HEK293 (cell line): ENCODE data around the gene C2orf72.

Source experiments
- HOXD13 ChIP-seq: sonication (generic); formaldehyde crosslinking; IDR thresholded peaks from 2 replicates; pipeline ENCODE4 v1.8.0; 2022; ENCODE audit warnings: missing genetic modification reagents, borderline replicate concordance
- SCRT1 ChIP-seq: fragments of 450-650 bp; formaldehyde crosslinking; IDR thresholded peaks from 2 replicates; pipeline ENCODE4 v1.5.1; 2016; ENCODE audit warnings: missing biosample characterization, missing genetic modification characterization, borderline replicate concordance
- SCRT2 ChIP-seq: fragments of 450-650 bp; formaldehyde crosslinking; IDR thresholded peaks from 2 replicates; pipeline ENCODE4 v1.5.1; 2016; ENCODE audit warnings: missing biosample characterization, missing genetic modification characterization
- WT1 ChIP-seq: fragments of 450-650 bp; formaldehyde crosslinking; IDR thresholded peaks from 2 replicates; pipeline ENCODE4 v1.5.1; 2016; ENCODE audit warnings: missing biosample characterization, missing genetic modification characterization
- ZNF114 ChIP-seq: fragments of 450-650 bp; formaldehyde crosslinking; IDR thresholded peaks from 2 replicates; pipeline ENCODE4 v1.5.0; 2017; ENCODE audit warnings: missing biosample characterization, missing genetic modification characterization
- ZNF132 ChIP-seq: fragments of 450-650 bp; formaldehyde crosslinking; IDR thresholded peaks from 2 replicates; pipeline ENCODE4 v1.5.1; 2017; ENCODE audit warnings: missing biosample characterization, missing genetic modification characterization, borderline replicate concordance
- ZNF16 ChIP-seq: fragments of 450-650 bp; formaldehyde crosslinking; IDR thresholded peaks from 2 replicates; pipeline ENCODE4 v1.5.1; 2016; ENCODE audit warnings: low read depth, missing biosample characterization, missing genetic modification characterization
- ZNF302 ChIP-seq: fragments of 450-650 bp; formaldehyde crosslinking; IDR thresholded peaks from 2 replicates; pipeline ENCODE4 v1.5.1; 2016; ENCODE audit warnings: missing biosample characterization, missing genetic modification characterization, low read depth
- ZNF335 ChIP-seq: fragments of 450-650 bp; formaldehyde crosslinking; conservative IDR thresholded peaks from 2 replicates; pipeline ENCODE4 v1.5.1; 2016; ENCODE audit warnings: missing biosample characterization, missing genetic modification characterization
- ZNF501 ChIP-seq: fragments of 450-650 bp; formaldehyde crosslinking; IDR thresholded peaks from 2 replicates; pipeline ENCODE4 v1.5.1; 2016; ENCODE audit warnings: missing biosample characterization, missing genetic modification characterization
- ZNF629 ChIP-seq: fragments of 450-650 bp; formaldehyde crosslinking; IDR thresholded peaks from 2 replicates; pipeline ENCODE4 v1.5.1; 2017; ENCODE audit warnings: missing biosample characterization, missing genetic modification characterization
- ZNF670 ChIP-seq: fragments of 450-650 bp; formaldehyde crosslinking; IDR thresholded peaks from 2 replicates; pipeline ENCODE4 v1.5.1; 2016; ENCODE audit warnings: missing biosample characterization, missing genetic modification characterization, low read depth
- ZNF76 ChIP-seq: fragments of 450-650 bp; formaldehyde crosslinking; IDR thresholded peaks from 2 replicates; pipeline ENCODE4; 2016; ENCODE audit warnings: low read depth, missing biosample characterization, missing genetic modification characterization, borderline replicate concordance
- ZSCAN23 ChIP-seq: fragments of 450-650 bp; formaldehyde crosslinking; IDR thresholded peaks from 2 replicates; pipeline ENCODE4 v1.5.1; 2016; ENCODE audit warnings: missing biosample characterization, missing genetic modification characterization
- TF ChIP-seq, protein P1 (sequence below): fragments of 450-650 bp; formaldehyde crosslinking; IDR thresholded peaks from 2 replicates; pipeline ENCODE4 v1.5.1; 2016; ENCODE audit warnings: missing biosample characterization, missing genetic modification characterization
- TF ChIP-seq, protein P2 (sequence below): fragments of 450-650 bp; formaldehyde crosslinking; IDR thresholded peaks from 2 replicates; pipeline ENCODE4 v1.5.1; 2016; ENCODE audit warnings: missing biosample characterization, missing genetic modification characterization
- TF ChIP-seq, protein P3 (sequence below): fragments of 450-650 bp; formaldehyde crosslinking; IDR thresholded peaks from 2 replicates; pipeline ENCODE4 v1.5.1; 2016; ENCODE audit warnings: missing biosample characterization, missing genetic modification characterization
- TF ChIP-seq, protein P4 (sequence below): fragments of 450-650 bp; formaldehyde crosslinking; IDR thresholded peaks from 2 replicates; pipeline ENCODE4 v1.5.1; 2016; ENCODE audit warnings: missing biosample characterization, missing genetic modification characterization
- TF ChIP-seq, protein P5 (sequence below): fragments of 450-650 bp; formaldehyde crosslinking; IDR thresholded peaks from 2 replicates; pipeline ENCODE4 v1.5.1; 2016; ENCODE audit warnings: missing biosample characterization, missing genetic modification characterization
- TF ChIP-seq, protein P6 (sequence below): fragments of 450-650 bp; formaldehyde crosslinking; IDR thresholded peaks from 2 replicates; pipeline ENCODE4 v1.5.1; 2017; ENCODE audit warnings: missing biosample characterization, mild to moderate bottlenecking, missing genetic modification characterization, moderate library complexity
- TF ChIP-seq, protein P7 (sequence below): fragments of 450-650 bp; formaldehyde crosslinking; IDR thresholded peaks from 2 replicates; pipeline ENCODE4 v1.5.1; 2017; ENCODE audit warnings: missing biosample characterization, missing genetic modification characterization

The C2orf72 gene

DNA sequence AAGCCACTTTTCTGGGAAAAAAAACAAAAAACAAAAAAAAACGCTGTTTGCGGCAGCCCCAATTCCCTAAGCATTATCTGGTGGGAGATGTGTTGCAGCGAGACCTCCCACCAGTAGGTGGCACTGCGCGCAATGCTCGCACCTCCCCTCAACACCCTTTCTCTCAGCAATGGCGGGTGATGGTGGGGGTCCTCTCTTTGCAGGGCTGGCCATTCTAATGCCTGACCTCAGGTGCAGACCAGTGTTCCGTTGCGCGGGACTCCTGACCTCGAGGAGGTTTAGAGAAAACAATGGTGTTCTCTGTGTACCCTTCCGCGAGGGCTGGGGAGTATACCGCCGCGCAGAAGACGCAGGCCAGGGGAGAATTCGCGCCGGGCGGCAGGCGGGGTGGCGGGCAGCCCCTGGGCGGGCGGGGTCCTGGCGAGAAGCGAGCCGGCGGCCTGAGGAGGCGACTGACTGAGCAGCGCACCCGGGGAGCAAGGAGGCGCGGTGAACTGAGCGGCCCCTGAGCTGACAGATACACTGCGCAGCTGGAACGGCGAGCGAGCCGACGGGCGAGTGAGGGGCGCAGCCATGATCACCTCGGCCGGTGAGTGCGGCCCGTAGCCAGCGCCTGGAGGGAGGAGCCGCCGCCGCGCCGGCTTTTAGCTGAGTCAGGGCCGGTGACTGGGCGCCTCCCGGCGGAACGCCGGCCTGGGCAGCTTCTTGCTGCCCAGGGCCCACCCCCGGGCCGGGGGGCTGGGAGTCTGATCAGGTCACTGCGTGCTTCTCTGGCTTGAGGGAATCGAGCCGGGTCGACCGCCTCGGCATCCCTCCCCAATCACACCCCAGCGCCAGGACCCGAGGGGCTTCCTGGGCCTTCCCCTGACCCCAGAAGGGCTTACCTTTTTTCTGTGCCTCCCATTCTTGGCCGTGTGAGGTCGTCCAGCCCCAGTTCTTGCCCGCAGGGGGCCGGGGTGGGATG is 19.4 kb downstream of the C2orf72 start, which contains the start of gene PSMD1 (continued):
- TF ChIP-seq, protein P1, sequence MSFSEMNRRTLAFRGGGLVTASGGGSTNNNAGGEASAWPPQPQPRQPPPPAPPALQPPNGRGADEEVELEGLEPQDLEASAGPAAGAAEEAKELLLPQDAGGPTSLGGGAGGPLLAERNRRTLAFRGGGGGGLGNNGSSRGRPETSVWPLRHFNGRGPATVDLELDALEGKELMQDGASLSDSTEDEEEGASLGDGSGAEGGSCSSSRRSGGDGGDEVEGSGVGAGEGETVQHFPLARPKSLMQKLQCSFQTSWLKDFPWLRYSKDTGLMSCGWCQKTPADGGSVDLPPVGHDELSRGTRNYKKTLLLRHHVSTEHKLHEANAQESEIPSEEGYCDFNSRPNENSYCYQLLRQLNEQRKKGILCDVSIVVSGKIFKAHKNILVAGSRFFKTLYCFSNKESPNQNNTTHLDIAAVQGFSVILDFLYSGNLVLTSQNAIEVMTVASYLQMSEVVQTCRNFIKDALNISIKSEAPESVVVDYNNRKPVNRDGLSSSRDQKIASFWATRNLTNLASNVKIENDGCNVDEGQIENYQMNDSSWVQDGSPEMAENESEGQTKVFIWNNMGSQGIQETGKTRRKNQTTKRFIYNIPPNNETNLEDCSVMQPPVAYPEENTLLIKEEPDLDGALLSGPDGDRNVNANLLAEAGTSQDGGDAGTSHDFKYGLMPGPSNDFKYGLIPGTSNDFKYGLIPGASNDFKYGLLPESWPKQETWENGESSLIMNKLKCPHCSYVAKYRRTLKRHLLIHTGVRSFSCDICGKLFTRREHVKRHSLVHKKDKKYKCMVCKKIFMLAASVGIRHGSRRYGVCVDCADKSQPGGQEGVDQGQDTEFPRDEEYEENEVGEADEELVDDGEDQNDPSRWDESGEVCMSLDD (tag by site-specific recombination): no peak
- TF ChIP-seq ZNF335 (tag by site-specific recombination) (peak; percentile 100), ZNF114 (tag by site-specific recombination) (no peak), SCRT1 (tag by site-specific recombination) (no peak), ZNF16 (tag by site-specific recombination) (no peak), ZNF629 (tag by site-specific recombination) (peak; percentile 47; the same call in 1 of the 2 replicates), ZNF670 (tag by site-specific recombination) (no peak), ZSCAN23 (tag by site-specific recombination) (no peak), SCRT2 (no peak), ZNF302 (no peak), ZNF76 (tag by site-specific recombination) (peak; percentile 64; the same call in 1 of the 2 replicates), ZNF132 (tag by site-specific recombination) (no peak), ZNF501 (peak; percentile 67; the same call in 1 of the 2 replicates), HOXD13 (CRISPR knock-in tag) (no peak), WT1 (tag by site-specific recombination) (no peak)
- TF ChIP-seq, protein P2, sequence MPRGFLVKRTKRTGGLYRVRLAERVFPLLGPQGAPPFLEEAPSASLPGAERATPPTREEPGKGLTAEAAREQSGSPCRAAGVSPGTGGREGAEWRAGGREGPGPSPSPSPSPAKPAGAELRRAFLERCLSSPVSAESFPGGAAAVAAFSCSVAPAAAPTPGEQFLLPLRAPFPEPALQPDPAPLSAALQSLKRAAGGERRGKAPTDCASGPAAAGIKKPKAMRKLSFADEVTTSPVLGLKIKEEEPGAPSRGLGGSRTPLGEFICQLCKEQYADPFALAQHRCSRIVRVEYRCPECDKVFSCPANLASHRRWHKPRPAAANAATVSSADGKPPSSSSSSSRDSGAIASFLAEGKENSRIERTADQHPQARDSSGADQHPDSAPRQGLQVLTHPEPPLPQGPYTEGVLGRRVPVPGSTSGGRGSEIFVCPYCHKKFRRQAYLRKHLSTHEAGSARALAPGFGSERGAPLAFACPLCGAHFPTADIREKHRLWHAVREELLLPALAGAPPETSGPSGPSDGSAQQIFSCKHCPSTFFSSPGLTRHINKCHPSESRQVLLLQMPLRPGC (tag by site-specific recombination): peak; percentile 54; the same call in 1 of the 2 replicates
- TF ChIP-seq, protein P3, sequence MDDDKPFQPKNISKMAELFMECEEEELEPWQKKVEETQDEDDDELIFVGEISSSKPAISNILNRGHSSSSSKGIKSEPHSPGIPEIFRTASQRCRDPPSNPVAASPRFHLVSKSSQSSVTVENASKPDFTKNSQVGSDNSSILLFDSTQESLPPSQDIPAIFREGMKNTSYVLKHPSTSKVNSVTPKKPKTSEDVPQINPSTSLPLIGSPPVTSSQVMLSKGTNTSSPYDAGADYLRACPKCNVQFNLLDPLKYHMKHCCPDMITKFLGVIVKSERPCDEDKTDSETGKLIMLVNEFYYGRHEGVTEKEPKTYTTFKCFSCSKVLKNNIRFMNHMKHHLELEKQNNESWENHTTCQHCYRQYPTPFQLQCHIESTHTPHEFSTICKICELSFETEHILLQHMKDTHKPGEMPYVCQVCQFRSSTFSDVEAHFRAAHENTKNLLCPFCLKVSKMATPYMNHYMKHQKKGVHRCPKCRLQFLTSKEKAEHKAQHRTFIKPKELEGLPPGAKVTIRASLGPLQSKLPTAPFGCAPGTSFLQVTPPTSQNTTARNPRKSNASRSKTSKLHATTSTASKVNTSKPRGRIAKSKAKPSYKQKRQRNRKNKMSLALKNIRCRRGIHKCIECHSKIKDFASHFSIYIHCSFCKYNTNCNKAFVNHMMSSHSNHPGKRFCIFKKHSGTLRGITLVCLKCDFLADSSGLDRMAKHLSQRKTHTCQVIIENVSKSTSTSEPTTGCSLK: no peak
- TF ChIP-seq, protein P4, sequence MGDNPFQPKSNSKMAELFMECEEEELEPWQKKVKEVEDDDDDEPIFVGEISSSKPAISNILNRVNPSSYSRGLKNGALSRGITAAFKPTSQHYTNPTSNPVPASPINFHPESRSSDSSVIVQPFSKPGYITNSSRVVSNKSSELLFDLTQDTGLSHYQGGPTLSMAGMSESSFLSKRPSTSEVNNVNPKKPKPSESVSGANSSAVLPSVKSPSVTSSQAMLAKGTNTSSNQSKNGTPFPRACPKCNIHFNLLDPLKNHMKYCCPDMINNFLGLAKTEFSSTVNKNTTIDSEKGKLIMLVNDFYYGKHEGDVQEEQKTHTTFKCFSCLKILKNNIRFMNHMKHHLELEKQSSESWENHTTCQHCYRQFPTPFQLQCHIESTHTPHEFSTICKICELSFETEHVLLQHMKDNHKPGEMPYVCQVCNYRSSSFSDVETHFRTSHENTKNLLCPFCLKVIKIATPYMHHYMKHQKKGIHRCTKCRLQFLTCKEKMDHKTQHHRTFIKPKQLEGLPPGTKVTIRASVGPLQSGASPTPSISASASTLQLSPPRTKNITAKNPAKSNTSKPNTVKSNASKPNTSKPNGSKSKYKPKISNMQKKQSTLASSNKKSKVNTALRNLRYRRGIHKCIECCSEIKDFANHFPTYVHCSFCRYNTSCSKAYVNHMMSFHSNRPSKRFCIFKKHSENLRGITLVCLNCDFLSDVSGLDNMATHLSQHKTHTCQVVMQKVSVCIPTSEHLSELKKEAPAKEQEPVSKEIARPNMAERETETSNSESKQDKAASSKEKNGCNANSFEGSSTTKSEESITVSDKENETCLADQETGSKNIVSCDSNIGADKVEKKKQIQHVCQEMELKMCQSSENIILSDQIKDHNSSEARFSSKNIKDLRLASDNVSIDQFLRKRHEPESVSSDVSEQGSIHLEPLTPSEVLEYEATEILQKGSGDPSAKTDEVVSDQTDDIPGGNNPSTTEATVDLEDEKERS (tag by site-specific recombination): no peak
- TF ChIP-seq, protein P5, sequence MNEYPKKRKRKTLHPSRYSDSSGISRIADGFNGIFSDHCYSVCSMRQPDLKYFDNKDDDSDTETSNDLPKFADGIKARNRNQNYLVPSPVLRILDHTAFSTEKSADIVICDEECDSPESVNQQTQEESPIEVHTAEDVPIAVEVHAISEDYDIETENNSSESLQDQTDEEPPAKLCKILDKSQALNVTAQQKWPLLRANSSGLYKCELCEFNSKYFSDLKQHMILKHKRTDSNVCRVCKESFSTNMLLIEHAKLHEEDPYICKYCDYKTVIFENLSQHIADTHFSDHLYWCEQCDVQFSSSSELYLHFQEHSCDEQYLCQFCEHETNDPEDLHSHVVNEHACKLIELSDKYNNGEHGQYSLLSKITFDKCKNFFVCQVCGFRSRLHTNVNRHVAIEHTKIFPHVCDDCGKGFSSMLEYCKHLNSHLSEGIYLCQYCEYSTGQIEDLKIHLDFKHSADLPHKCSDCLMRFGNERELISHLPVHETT (tag by site-specific recombination): peak; percentile 95
- TF ChIP-seq, protein P6, sequence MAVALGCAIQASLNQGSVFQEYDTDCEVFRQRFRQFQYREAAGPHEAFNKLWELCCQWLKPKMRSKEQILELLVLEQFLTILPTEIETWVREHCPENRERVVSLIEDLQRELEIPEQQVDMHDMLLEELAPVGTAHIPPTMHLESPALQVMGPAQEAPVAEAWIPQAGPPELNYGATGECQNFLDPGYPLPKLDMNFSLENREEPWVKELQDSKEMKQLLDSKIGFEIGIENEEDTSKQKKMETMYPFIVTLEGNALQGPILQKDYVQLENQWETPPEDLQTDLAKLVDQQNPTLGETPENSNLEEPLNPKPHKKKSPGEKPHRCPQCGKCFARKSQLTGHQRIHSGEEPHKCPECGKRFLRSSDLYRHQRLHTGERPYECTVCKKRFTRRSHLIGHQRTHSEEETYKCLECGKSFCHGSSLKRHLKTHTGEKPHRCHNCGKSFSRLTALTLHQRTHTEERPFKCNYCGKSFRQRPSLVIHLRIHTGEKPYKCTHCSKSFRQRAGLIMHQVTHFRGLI (tag by site-specific recombination): no peak
- TF ChIP-seq, protein P7, sequence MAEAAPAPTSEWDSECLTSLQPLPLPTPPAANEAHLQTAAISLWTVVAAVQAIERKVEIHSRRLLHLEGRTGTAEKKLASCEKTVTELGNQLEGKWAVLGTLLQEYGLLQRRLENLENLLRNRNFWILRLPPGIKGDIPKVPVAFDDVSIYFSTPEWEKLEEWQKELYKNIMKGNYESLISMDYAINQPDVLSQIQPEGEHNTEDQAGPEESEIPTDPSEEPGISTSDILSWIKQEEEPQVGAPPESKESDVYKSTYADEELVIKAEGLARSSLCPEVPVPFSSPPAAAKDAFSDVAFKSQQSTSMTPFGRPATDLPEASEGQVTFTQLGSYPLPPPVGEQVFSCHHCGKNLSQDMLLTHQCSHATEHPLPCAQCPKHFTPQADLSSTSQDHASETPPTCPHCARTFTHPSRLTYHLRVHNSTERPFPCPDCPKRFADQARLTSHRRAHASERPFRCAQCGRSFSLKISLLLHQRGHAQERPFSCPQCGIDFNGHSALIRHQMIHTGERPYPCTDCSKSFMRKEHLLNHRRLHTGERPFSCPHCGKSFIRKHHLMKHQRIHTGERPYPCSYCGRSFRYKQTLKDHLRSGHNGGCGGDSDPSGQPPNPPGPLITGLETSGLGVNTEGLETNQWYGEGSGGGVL (tag by site-specific recombination): no peak
